RWPE1 (cell line): ENCODE data around the gene TMEM86B.

Source experiments
- CTCF ChIA-PET: fragments of 350-600 bp; sonication (Branson Sonifier 250); formaldehyde crosslinking; extraction: SDS; loops from one replicate; lab custom pipeline; 2021; lab: Yijun Ruan, JAX
- POLR2A ChIA-PET: fragments of 400-600 bp; formaldehyde crosslinking; extraction: SDS; loops from one replicate; lab custom pipeline; 2020; ENCODE audit warnings: antibody characterized with exemption; ENCODE audit not compliant: low non-redundant PET; lab: Yijun Ruan, JAX
- DNase-seq: peaks from one replicate; pipeline ENCODE4 v3.0.0; 2012; ENCODE audit warnings: low spot score
- H3K27ac ChIP-seq: fragments of 450-650 bp; 2 replicates; pipeline ENCODE4 v1.5.1; 2017
- CTCF ChIP-seq: fragments of 450-650 bp; conservative IDR thresholded peaks from 2 replicates; pipeline ENCODE4 v1.5.1; 2017; ENCODE audit warnings: low read depth, mild to moderate bottlenecking

TMEM86B gene

GRCh38 chr19:55181740-55182139, 46.8 kb downstream of the TMEM86B start:
- CTCF ChIA-PET: interaction anchor here (0.6 kb wide), 1 partner anchor 285 kb away, joined by 3 read pairs; no protein-coding TSS in a partner anchor
- H3K27ac ChIP-seq: no peak overlapping the region
- no peak for TF ChIP-seq CTCF
- POLR2A ChIA-PET: no interaction called here
- DNase-seq: no peak

- no peak within 1 kb of the TSS; the same call in 1 of the 2 replicates for H3K27ac ChIP-seq
- peak; percentile 75 for DNase-seq
- no peak for TF ChIP-seq CTCF
- CTCF ChIA-PET: interaction anchor here (1.7 kb wide), 1 partner anchor 20 kb away, joined by 5 read pairs; no protein-coding TSS in a partner anchor
- POLR2A ChIA-PET: interaction anchor here (1.3 kb wide), 1 partner anchor 10 kb away, joined by 4 read pairs; no protein-coding TSS in a partner anchor
These were observed 48.7 kb downstream of the TMEM86B start, which contains the start of gene SYT5 for GRCh38 chr19:55179606-55180484. SYT5 (minus strand) TSS chr19:55180289; CDS start chr19:55179041, 1,248 bp downstream.

- peak; percentile 69 for DNase-seq
- no peak overlapping the region; the same call in 1 of the 2 replicates for H3K27ac ChIP-seq
- ChIA-PET CTCF (interaction anchor here (1.7 kb wide), 1 partner anchor 19 kb away, joined by 5 read pairs; no protein-coding TSS in a partner anchor), POLR2A (interaction anchor here (1.3 kb wide), 1 partner anchor 10 kb away, joined by 4 read pairs; no protein-coding TSS in a partner anchor)
- TF ChIP-seq CTCF: no peak
These were observed 49.6 kb downstream of the TMEM86B start for GRCh38 chr19:55178781-55179599.
